ENCODE measurements around the gene TBPL2.

GRCh38 chr14:55451950-55452349 is 11.5 kb upstream of the TBPL2 start:
- TF ChIP-seq POLR2AphosphoS5 (IDR thresholded peaks at IDR 0.05; ENCODE audit: low read depth) (no peak), CTCF (IDR thresholded peaks at IDR 0.05; ENCODE audit: insufficient read depth, low read length) (no peak), REST (IDR thresholded peaks at IDR 0.05; ENCODE audit: insufficient replicate concordance, low read depth) (no peak), GABPA (IDR thresholded peaks at IDR 0.05; ENCODE audit: low read depth) (no peak), SPI1 (IDR thresholded peaks at IDR 0.05; ENCODE audit: borderline replicate concordance, low read depth) (no peak)
